ENCODE results near the gene BACH1.

BACH1 gene

DNA sequence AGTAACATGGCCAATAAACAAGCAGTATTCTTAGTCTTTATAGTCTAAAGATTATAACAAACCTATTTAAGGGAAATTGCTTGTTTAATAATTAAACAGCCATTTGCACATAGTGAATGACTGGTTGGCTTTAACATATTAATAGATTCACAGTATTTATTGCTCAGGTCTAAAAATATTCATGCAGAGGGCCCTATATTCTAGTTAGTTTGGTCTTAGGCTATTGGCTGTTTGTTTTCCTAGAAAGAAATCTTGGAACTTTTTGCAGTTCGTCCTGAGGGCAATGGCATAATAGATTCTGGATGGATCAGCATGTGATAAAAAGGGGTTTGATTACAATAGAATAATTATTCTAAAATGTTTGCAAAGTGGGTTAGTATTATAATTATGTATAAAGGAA is 34.7 kb downstream of the BACH1 start:
- TF ChIP-seq ZBTB7A (IDR thresholded peaks at IDR 0.05; ENCODE audit: low read depth) (no peak), YY1 (IDR thresholded peaks at IDR 0.05; ENCODE audit: low read depth) (no peak), RAD21 (IDR thresholded peaks at IDR 0.05; ENCODE audit: low read depth) (no peak), TCF12 (IDR thresholded peaks at IDR 0.05; ENCODE audit: low read depth) (no peak), EGR1 (IDR thresholded peaks at IDR 0.05) (no peak), NFIC (IDR thresholded peaks at IDR 0.05) (no peak), TAF1 (IDR thresholded peaks at IDR 0.05; ENCODE audit: low read depth) (no peak), EP300 (IDR thresholded peaks at IDR 0.05; ENCODE audit: borderline replicate concordance) (no peak), CEBPB (IDR thresholded peaks at IDR 0.05) (no peak), FOXM1 (IDR thresholded peaks at IDR 0.05; ENCODE audit: borderline replicate concordance, low read depth) (no peak), CREB1 (IDR thresholded peaks at IDR 0.05; ENCODE audit: low read depth) (no peak), TEAD4 (IDR thresholded peaks at IDR 0.05) (no peak)
- TF ChIP-seq, protein P1, sequence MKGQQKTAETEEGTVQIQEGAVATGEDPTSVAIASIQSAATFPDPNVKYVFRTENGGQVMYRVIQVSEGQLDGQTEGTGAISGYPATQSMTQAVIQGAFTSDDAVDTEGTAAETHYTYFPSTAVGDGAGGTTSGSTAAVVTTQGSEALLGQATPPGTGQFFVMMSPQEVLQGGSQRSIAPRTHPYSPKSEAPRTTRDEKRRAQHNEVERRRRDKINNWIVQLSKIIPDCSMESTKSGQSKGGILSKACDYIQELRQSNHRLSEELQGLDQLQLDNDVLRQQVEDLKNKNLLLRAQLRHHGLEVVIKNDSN (IDR thresholded peaks at IDR 0.05) = no peak
- TF ChIP-seq, protein P2, sequence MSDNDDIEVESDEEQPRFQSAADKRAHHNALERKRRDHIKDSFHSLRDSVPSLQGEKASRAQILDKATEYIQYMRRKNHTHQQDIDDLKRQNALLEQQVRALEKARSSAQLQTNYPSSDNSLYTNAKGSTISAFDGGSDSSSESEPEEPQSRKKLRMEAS (IDR thresholded peaks at IDR 0.05) = no peak
- TF ChIP-seq, protein P3, sequence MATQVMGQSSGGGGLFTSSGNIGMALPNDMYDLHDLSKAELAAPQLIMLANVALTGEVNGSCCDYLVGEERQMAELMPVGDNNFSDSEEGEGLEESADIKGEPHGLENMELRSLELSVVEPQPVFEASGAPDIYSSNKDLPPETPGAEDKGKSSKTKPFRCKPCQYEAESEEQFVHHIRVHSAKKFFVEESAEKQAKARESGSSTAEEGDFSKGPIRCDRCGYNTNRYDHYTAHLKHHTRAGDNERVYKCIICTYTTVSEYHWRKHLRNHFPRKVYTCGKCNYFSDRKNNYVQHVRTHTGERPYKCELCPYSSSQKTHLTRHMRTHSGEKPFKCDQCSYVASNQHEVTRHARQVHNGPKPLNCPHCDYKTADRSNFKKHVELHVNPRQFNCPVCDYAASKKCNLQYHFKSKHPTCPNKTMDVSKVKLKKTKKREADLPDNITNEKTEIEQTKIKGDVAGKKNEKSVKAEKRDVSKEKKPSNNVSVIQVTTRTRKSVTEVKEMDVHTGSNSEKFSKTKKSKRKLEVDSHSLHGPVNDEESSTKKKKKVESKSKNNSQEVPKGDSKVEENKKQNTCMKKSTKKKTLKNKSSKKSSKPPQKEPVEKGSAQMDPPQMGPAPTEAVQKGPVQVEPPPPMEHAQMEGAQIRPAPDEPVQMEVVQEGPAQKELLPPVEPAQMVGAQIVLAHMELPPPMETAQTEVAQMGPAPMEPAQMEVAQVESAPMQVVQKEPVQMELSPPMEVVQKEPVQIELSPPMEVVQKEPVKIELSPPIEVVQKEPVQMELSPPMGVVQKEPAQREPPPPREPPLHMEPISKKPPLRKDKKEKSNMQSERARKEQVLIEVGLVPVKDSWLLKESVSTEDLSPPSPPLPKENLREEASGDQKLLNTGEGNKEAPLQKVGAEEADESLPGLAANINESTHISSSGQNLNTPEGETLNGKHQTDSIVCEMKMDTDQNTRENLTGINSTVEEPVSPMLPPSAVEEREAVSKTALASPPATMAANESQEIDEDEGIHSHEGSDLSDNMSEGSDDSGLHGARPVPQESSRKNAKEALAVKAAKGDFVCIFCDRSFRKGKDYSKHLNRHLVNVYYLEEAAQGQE (IDR thresholded peaks at IDR 0.05; ENCODE audit: low read depth) = no peak

DNA sequence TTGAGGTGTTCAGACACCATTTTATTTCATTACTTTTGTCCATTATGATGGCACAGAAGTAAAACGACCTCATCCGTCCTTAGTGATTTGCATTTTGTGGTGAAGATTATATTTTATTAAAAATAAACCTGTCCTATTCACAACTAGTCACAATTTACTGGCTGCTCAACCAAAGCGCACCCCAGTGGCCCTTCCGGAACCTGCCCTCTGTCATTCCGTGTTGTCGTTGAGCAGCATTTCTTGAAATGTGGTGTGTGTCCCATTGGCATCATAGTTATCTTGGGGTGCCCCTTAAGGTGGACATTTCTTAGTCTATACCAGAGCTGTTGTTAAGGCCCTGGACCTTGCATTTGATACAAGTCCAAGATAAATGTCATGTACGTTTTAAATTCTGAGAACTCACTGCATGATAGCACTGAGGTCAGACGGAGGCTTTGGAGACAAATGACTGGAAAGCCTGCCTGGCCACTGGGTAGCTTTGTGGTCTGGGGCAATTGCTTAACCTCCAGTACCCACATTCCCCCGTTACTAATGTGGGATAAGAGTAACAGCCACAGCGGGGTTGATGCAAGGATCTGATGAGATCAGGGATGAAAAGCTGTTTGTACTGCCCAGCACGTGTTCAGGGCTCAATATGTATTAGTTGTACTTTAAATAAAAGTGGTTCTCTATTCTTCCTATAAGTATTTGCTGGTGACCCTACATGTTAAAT is 36.2 kb downstream of the BACH1 start:
- TF ChIP-seq EGR1 (IDR thresholded peaks at IDR 0.05) (no peak), RAD21 (IDR thresholded peaks at IDR 0.05; ENCODE audit: low read depth) (no peak), TAF1 (IDR thresholded peaks at IDR 0.05; ENCODE audit: low read depth) (no peak), FOXM1 (IDR thresholded peaks at IDR 0.05; ENCODE audit: borderline replicate concordance, low read depth) (no peak), TEAD4 (IDR thresholded peaks at IDR 0.05) (no peak), TCF12 (IDR thresholded peaks at IDR 0.05; ENCODE audit: low read depth) (no peak), CEBPB (IDR thresholded peaks at IDR 0.05) (no peak), EP300 (IDR thresholded peaks at IDR 0.05; ENCODE audit: borderline replicate concordance) (no peak), YY1 (IDR thresholded peaks at IDR 0.05; ENCODE audit: low read depth) (no peak), NFIC (IDR thresholded peaks at IDR 0.05) (no peak), ZBTB7A (IDR thresholded peaks at IDR 0.05; ENCODE audit: low read depth) (no peak), CREB1 (IDR thresholded peaks at IDR 0.05; ENCODE audit: low read depth) (no peak)
- TF ChIP-seq, protein P2 (IDR thresholded peaks at IDR 0.05) = no peak
- TF ChIP-seq, protein P3 (IDR thresholded peaks at IDR 0.05; ENCODE audit: low read depth) = no peak
- TF ChIP-seq, protein P1 (IDR thresholded peaks at IDR 0.05) = no peak

DNA sequence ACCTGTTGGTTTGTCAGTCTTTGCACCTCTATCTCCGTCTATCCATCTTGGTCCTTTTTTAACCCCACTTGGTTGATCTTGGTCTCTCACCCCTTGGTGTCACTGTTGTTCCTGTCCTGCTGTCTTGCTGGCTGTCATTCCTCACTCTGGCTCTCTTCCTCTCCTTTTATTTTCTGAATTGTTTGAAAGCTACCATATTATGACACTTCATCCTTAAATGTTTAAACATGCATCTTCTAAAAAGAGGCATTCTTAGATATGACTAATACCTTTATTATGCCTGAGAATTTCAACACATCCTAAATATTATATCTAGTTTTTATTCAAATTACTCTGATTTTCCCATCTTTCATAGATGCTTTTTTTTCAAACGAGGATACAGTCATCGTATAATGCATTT is 37.0 kb downstream of the BACH1 start:
- no peak for TF ChIP-seq TAF1 (IDR thresholded peaks at IDR 0.05; ENCODE audit: low read depth)
- no peak for TF ChIP-seq CREB1 (IDR thresholded peaks at IDR 0.05; ENCODE audit: low read depth)
- TF ChIP-seq EP300 (IDR thresholded peaks at IDR 0.05; ENCODE audit: borderline replicate concordance) = no peak
- TF ChIP-seq EGR1 (IDR thresholded peaks at IDR 0.05) = no peak
- TF ChIP-seq ZBTB7A (IDR thresholded peaks at IDR 0.05; ENCODE audit: low read depth) = no peak
- TF ChIP-seq CEBPB (IDR thresholded peaks at IDR 0.05) = no peak
- TF ChIP-seq, protein P2 (IDR thresholded peaks at IDR 0.05) = no peak
- no peak for TF ChIP-seq FOXM1 (IDR thresholded peaks at IDR 0.05; ENCODE audit: borderline replicate concordance, low read depth)
- no peak for TF ChIP-seq NFIC (IDR thresholded peaks at IDR 0.05)
- TF ChIP-seq TCF12 (IDR thresholded peaks at IDR 0.05; ENCODE audit: low read depth) = no peak
- TF ChIP-seq RAD21 (IDR thresholded peaks at IDR 0.05; ENCODE audit: low read depth) = no peak
- TF ChIP-seq YY1 (IDR thresholded peaks at IDR 0.05; ENCODE audit: low read depth) = no peak
- TF ChIP-seq, protein P3 (IDR thresholded peaks at IDR 0.05; ENCODE audit: low read depth) = no peak
- TF ChIP-seq, protein P1 (IDR thresholded peaks at IDR 0.05) = no peak
- TF ChIP-seq TEAD4 (IDR thresholded peaks at IDR 0.05) = no peak

Measured in Ishikawa (cell line).